Prostate gland (tissue), 2 donors: ENCODE measurements around the gene STOX1. TPM values are rescaled to one million over a fixed set of nuclear protein-coding genes. Genes with fewer than 3 reads are reported as not detected.

Source experiments
- DNase-seq: peaks from one replicate; pipeline ENCODE4 v3.0.0-alpha.2; 2019; ENCODE audit warnings: low spot score
- H3K27ac ChIP-seq, 2 donors: fragments of 200-600 bp; sonication (generic); 2 replicates each; pipeline ENCODE4 v1.5.1; 2017 to 2019
- H3K27me3 ChIP-seq: fragments of 200-600 bp; sonication (generic); replicated peaks from 2 replicates; pipeline ENCODE4 v1.5.1; 2019; ENCODE audit not compliant: insufficient read depth
- H3K36me3 ChIP-seq, 2 donors: fragments of 200-600 bp; sonication (generic); 1 replicate in 1 of 2; 2 replicates in 1 of 2; pipeline versions ENCODE4 v1.5.1 to v1.8.1; 2017 to 2019
- H3K4me1 ChIP-seq: fragments of 200-600 bp; sonication (generic); replicated peaks from 2 replicates; pipeline ENCODE4 v1.5.1; 2019
- H3K4me3 ChIP-seq, 2 donors: fragments of 200-600 bp; sonication (generic); 2 replicates each; pipeline ENCODE4 v1.5.1; 2017 to 2019
- H3K9me3 ChIP-seq: fragments of 200-600 bp; sonication (generic); 2 replicates; pipeline ENCODE4 v1.5.1; 2017
- POLR2A ChIP-seq: fragments of 450-650 bp; IDR thresholded peaks from one replicate; pipeline ENCODE4 v1.6.1; 2016; ENCODE audit warnings: antibody characterized with exemption, mild to moderate bottlenecking
- POLR2AphosphoS5 ChIP-seq: sonication (generic); formaldehyde crosslinking; IDR thresholded peaks from one replicate; pipeline ENCODE4 v1.6.1; 2017; ENCODE audit warnings: antibody characterized with exemption
- WGBS: methylation state at CpG from one replicate; pipeline ENCODE4 v1.1.5; 2018; 5-methylcytosine and 5-hydroxymethylcytosine counted together
- intact Hi-C: fragments of 100-400 bp; cut with DNase I; formaldehyde crosslinking; loops from one replicate; pipeline ENCODE4 v1.14.2; 2022
- total RNA-seq, 2 donors: library from RNA; depleted of rRNA; stranded (reverse); fragments of >200 nt; gene quantifications; one replicate each; pipeline ENCODE4 v1.1.0, GENCODE V29; 2016
- TF ChIP-seq, protein P1 (sequence below), 4 experiments: fragments of 200-600 bp in 2 of 4; fragments of 450-650 bp in 2 of 4; sonication (generic) in 2 of 4; IDR thresholded peaks; 1 replicate in 3 of 4; 2 replicates in 1 of 4; pipeline ENCODE4 v1.5.1; 2016 to 2019; ENCODE audit warnings: antibody characterized with exemption in 4 of 4, mild to moderate bottlenecking in 2 of 4, moderate library complexity in 2 of 4

STOX1 gene, protein sequence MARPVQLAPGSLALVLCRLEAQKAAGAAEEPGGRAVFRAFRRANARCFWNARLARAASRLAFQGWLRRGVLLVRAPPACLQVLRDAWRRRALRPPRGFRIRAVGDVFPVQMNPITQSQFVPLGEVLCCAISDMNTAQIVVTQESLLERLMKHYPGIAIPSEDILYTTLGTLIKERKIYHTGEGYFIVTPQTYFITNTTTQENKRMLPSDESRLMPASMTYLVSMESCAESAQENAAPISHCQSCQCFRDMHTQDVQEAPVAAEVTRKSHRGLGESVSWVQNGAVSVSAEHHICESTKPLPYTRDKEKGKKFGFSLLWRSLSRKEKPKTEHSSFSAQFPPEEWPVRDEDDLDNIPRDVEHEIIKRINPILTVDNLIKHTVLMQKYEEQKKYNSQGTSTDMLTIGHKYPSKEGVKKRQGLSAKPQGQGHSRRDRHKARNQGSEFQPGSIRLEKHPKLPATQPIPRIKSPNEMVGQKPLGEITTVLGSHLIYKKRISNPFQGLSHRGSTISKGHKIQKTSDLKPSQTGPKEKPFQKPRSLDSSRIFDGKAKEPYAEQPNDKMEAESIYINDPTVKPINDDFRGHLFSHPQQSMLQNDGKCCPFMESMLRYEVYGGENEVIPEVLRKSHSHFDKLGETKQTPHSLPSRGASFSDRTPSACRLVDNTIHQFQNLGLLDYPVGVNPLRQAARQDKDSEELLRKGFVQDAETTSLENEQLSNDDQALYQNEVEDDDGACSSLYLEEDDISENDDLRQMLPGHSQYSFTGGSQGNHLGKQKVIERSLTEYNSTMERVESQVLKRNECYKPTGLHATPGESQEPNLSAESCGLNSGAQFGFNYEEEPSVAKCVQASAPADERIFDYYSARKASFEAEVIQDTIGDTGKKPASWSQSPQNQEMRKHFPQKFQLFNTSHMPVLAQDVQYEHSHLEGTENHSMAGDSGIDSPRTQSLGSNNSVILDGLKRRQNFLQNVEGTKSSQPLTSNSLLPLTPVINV
- 1 to 10 TPM; 4.7 to 9.2 TPM for total RNA-seq

DNA sequence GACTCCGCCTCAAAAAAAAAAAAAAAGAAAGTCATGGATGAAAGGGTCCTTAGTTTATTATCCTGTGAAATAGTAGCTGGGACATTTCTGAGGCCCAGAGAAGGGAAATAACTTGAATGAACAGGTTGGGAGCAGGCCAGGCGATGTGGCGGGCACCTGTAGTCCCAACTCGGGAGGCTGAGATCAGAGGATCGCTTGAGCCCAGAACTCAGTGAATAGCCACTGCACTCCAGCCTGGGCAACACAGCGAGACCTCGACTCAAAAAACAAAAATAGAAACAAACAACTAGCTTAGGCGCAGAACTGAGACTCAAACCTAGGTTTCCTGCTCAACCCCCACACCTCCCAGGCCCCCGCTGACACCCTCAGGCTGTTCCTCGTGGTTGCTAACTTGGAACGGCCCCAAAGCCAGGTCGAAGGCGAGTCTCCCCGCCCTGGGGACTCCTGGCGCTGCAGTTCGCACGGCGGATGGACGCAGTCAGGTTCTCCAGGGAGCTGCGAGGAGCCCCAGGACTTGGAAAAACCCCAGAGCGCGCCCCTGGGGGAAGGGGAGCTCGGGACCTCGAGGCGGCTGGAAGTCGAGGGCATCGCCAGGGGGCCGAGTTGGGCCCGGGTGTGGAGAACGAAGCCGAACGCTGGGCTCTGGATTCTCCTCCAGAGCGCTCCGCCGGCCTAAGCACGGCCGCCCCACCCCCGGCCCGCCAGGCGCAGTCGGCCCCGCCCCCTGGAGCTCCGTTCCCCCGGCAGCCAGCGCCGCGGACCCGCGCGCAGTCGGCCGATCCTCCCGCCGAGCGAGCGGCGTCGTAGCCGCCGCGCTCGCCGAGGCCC is at the start of gene STOX1:
Gene STOX1, plus strand, starts transcription at position 768 of the 828 bp plus-strand sequence. CDS start 93 bp downstream, outside the sequence.
- WGBS, result 3% methylated on average over 48 of the region's 63 CpGs
- H3K36me3 ChIP-seq, result no peaks in the 10 kb centered on the region
- TF ChIP-seq, protein P1, sequence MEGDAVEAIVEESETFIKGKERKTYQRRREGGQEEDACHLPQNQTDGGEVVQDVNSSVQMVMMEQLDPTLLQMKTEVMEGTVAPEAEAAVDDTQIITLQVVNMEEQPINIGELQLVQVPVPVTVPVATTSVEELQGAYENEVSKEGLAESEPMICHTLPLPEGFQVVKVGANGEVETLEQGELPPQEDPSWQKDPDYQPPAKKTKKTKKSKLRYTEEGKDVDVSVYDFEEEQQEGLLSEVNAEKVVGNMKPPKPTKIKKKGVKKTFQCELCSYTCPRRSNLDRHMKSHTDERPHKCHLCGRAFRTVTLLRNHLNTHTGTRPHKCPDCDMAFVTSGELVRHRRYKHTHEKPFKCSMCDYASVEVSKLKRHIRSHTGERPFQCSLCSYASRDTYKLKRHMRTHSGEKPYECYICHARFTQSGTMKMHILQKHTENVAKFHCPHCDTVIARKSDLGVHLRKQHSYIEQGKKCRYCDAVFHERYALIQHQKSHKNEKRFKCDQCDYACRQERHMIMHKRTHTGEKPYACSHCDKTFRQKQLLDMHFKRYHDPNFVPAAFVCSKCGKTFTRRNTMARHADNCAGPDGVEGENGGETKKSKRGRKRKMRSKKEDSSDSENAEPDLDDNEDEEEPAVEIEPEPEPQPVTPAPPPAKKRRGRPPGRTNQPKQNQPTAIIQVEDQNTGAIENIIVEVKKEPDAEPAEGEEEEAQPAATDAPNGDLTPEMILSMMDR (IDR thresholded peaks at IDR 0.05), result peak in 1 of 4 experiments; percentile 20
- TF ChIP-seq POLR2A (no peak), POLR2AphosphoS5 (no peak)
- H3K27ac ChIP-seq, result peak within 1 kb of the TSS; percentile 60 to 71
- no peaks in the 10 kb centered on the region for H3K9me3 ChIP-seq
- intact Hi-C loops, result no loop called here
- peak within 1 kb of the TSS; percentile 51 for H3K4me3 ChIP-seq
- H3K4me1 ChIP-seq, result no peaks in the 10 kb centered on the region
- H3K27me3 ChIP-seq, result no peaks in the 10 kb centered on the region
- peak; percentile 42 for DNase-seq

DNA sequence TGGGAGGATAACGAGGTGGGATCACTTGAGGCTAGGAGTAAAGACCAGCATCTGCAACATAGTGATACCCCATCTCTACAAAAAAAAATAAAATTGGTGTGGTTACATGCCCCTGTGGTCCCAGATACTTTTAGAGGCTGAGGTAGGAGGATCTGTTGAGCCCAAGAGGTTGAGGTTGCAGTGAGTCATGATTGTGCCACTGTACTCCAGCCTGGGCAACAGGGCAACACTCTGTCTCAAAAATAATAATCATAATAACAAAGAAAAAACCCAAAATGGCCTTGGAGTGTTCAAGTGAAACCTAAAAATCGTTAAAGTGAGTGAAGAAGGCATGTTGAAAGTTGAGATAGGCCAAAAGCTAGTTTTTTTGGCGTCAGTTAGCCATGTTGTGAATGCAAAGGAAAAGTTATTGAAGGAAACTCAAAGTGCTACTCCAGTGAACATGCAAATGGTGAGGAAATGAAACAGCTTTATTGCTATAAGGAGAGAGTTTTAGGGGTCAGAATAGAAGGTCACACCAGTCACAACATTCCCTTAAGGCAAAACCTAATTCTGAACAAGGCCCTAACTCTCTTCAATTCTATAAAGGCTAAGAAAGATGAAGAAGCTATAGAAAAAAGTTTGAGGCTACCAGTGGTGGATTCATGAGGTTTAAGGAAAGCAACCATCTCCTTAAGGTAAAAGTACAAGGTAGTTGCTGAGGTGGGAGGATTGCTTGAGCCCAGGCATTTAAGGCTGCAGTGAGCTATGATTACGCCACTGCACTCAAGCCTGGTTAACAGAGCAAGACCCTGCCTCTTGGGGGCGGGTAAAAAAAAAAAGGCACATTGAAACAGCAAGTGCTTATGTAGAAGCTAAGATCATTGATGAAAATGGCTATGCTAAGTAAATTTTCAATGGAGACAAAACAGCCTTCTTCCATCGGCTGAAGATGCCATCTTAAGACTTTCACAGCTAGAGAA is 45.4 kb upstream of the STOX1 start:
- intact Hi-C loops, result no loop called here
- Histone ChIP-seq H3K4me1 (no peaks in the 10 kb centered on the region), H3K9me3 (no peaks in the 10 kb centered on the region), H3K4me3 (no peak overlapping the region), H3K27ac (no peak overlapping the region), H3K27me3 (no peaks in the 10 kb centered on the region), H3K36me3 (peaks cover 3% of the 10 kb centered on the region in 2 donors)
- TF ChIP-seq, protein P1 (IDR thresholded peaks at IDR 0.05), result no peak
- TF ChIP-seq POLR2A (no peak), POLR2AphosphoS5 (no peak)
- 91% methylated on average over 6 of the region's 6 CpGs for WGBS
- DNase-seq, result no peak

DNA sequence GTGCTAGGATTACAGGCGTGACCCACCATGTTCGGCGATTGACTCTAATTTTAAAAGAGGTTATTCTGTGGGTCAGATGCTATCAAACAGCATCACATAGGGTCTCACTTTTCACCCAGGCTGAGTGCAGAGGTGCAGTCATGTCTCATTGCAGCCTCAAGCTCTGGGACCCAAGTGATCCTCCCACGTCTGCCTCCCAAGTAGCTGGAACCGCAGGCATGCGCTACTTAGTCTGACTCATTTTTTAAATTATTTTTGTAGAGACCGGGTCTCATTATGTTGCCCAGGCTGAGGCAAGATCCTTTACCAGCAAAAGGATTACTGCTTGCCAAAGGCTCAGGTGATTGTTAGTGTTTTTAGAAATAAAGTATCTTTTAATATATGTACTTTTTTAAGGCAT is 42.9 kb upstream of the STOX1 start:
- 95% methylated on average over 7 of the region's 7 CpGs for whole genome bisulfite sequencing
- H3K36me3 ChIP-seq, result peaks cover 0 to 5% of the 10 kb centered on the region in 2 donors
- H3K27ac ChIP-seq, result no peak overlapping the region
- no peak overlapping the region for H3K4me3 ChIP-seq
- TF ChIP-seq POLR2AphosphoS5, result no peak
- TF ChIP-seq, protein P1 (IDR thresholded peaks at IDR 0.05), result no peak
- TF ChIP-seq POLR2A, result no peak
- no peaks in the 10 kb centered on the region for H3K4me1 ChIP-seq
- H3K9me3 ChIP-seq, result no peaks in the 10 kb centered on the region
- DNase-seq, result no peak
- intact Hi-C loops, result no loop called here
- no peaks in the 10 kb centered on the region for H3K27me3 ChIP-seq

DNA sequence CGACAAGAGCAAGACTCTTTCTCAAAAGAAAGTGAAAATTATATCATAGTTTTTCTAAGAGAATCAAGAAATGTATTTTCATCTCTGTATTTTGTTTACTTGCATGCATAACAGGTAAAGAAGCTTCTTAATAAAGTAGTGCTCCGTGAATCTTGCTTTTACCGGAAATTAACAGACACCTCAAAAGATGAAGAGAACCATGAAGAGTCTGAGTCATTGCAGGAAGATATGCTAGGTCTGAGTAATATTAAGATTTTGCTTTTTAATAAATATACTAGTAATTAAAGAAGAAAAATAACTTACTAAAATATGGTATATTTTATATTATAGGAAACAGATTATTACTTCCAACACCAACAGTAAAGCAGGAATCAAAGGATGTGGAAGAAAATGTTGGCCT is 39.5 kb upstream of the STOX1 start:
- Histone ChIP-seq H3K9me3 (no peaks in the 10 kb centered on the region), H3K4me3 (no peak overlapping the region), H3K27ac (no peak overlapping the region), H3K4me1 (no peaks in the 10 kb centered on the region), H3K36me3 (peaks cover 0 to 5% of the 10 kb centered on the region in 2 donors), H3K27me3 (no peaks in the 10 kb centered on the region)
- DNase-seq, result no peak
- 91% methylated on average over 3 of the region's 3 CpGs for WGBS
- no peak for TF ChIP-seq POLR2AphosphoS5
- TF ChIP-seq, protein P1 (IDR thresholded peaks at IDR 0.05), result no peak
- no peak for TF ChIP-seq POLR2A
- intact Hi-C loops, result loop anchor here (5.0 kb wide), 1 partner anchor 109 kb away; no protein-coding TSS in a partner anchor
